Activated T-cell treated with anti-CD3 and anti-CD28 coated beads for 4 hours (primary cell): ENCODE measurements around the gene RPS6KL1.

Source experiments
- DNase-seq: peaks from one replicate; pipeline ENCODE4 v3.0.0-alpha.2; 2020

The RPS6KL1 gene

DNA sequence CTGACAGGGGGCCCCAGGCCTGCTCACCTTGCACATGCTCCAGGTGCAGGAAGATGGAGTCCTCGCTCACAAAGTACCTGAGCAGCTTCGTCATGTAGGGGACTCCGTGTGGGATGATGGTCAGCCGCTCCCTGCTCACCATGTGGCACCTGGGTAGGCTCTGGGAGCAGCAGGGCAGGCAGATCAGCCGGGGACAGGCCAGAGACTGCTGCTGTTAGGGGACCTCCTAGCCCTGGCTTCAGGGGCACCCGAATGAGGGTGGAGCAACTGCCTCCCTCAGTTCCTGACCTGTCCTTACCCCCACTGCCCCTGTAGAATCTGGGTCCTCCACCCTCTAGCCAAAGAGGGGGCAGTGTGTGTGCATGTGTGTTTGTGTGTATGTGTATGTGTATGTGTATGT lies 11.8 kb downstream of the RPS6KL1 start:
- DNase-seq = no peak

- no peak for DNase-seq
These were observed 12.5 kb downstream of the RPS6KL1 start for GRCh38 chr14:74910556-74910955.

- DNase-seq = no peak
These were observed 13.1 kb downstream of the RPS6KL1 start for GRCh38 chr14:74909911-74910310.

DNA sequence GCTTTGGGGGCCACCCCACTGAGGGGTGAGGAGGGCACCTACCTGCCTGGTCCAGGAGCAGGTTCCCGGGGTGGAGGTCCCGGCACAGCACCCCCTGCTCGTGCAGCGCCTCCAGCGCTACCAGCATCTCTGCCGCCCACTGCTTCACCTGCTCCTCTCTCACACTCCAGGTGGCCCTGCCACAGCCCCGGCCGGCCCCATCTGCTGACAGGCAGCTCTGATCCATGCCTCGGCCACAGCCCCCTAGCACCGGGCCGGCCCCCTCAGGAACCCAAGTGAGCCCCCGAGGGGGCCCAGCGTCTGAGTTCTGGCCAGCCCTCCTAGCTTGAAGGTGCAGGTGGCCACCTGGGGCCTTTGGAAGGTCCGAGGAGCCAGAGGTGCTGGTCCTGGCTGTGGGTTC lies 13.6 kb downstream of the RPS6KL1 start:
- no peak for DNase-seq

GRCh38 chr14:74908861-74909341 lies 14.2 kb downstream of the RPS6KL1 start:
- no peak for DNase-seq

DNA sequence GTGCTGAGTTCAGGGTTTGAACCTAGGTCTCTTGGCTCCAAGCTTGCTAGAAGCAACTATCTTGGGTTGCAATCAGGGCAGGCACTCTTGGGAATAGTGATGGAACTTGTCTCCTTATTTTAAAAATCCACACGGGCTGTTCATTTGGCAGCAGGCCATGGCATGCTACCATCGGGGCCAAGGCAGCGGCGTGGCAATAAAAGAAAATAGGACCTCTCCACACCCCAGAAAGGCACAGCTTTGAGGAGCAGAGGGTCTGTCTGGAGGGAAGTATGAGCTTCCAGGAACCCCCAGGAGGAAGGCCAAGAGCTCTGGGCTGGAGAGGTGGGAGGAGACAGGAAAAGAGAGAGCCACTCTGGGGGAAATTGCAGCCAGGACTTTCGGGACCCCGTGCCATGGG lies 15.3 kb downstream of the RPS6KL1 start:
- no peak for DNase-seq

DNA sequence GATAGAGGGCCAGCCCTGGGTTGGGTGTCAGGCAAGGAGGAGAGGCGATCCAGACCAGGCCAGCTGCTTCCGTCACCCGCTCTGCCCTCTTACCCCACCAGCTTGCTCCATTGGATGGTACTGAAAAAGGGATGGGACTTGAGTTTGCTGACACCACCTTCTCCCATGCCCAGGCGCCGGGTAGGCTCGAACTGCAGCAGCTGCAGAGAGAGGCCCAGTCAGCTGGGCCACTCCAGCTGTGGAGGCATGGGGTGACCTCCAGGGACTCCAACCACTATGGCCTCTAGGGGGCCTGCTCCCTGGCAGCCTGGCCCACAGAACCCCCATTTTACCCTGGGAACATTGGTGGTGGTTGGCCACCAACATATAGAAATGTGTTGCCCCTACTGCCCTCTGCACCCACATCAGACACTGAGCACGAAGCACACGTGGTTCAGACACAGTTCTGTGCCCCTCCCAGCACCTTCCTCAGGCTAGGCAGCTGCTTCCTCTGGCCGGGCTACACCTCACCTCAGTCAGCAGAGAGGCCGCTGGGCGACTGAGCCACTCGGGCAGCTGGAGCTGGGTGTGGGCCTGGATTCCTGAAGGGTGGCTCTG lies 16.0 kb downstream of the RPS6KL1 start:
- DNase-seq = no peak

DNA sequence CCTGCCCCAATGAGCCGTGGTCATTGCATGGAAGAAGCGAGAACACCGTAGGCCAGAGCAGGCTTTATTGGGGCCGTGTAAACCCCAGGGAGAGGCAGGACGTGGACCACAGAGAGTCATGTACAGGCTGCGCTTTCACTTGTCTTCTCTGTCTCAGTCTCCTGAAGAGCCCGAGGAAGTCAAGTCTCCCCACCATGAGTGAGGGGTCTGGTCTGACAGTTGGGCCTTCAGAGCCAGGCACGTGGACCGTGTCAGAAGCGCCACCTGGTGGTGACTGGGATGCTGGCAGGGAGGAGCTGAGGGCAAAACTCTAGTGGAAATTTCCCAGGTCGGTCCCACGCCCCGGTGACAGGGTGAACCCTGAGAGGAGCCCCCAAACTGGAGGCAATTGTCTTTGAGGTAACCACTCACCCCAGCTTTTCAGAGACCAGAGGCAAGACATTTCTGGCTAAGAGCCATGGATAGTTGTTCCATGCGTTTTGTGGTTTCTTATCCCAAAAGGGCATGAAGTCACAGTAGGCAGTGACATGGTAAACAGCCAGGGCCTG lies 17.4 kb downstream of the RPS6KL1 start:
- DNase-seq = peak; percentile 81

DNA sequence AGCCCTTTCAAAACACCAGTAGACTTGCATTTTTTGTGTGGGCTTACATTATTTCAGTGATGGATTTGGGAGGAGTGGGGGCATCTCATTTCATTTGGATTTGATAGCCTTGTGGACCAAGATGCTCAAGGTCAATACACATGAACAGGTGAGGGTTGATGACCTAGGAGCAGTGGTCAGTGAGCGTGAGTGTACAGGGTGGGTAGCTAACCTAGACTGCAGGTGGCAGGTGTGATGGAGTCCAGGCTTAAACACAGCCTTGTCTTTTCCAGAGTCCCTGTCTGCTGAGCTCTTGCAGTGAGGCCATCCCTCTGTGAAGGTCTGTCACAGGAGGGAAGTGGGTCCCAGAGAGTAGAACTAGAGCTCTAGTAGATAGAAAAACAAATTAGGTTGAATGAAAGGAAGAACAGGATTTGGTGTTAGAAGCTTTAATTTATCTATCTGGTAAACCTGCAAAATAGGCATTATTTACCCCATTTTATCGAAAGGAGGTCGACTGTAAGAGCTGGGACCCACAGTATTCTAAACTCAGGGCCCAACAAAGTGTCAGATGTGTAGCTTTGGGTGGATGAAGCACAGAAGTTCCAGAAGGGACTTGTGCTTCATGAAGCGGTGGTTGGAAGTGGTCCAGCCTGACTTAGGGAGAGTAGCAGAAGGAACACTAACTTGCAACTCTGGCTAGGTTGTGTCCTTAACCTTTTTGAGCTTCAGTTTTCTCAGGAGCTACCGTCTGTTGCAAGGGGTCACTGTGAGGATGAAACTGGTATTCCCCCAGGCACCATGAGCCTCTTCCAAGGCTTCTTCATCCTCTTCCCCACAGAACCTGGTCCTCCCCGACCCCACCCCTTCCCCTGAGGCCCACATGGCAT lies 18.2 kb downstream of the RPS6KL1 start:
- no peak for DNase-seq

DNA sequence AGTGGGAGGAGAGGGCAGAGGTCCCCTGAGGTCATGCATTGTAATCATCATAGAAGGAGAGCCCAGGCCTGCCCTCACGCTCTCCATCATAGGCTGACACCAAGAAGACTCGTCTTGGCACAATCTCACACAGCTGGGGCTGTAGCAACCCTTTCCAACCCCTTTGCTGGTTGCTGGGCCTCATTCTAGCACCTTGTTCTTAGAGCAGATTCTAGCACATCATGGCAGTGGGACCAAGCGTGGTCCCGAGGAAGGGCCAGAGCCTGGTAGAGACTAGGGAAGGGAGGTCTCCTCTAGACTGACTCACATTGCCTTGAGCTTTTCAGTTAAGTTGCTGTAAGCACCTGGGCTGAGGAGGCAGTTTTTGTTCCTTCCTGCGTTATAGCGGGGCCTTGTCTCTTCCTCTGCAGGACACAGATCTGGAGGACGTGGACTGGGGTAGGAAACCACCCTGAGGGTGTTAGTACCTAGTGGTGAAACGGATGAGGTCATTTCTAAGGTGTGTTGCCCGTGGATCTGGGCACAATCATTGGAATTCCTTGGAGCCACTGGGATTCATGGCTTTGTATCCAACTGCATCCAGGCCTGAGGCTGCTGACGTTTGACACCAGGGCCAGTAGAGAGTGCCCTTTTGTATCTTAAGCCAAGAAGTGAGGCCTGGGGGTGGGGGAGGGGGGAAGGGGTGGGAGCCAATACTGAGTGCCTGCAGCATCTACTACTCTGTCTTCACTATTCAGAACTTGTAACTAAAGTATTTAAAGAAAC lies 19.9 kb downstream of the RPS6KL1 start:
- DNase-seq = no peak

- no peak for DNase-seq
These were observed 24.4 kb downstream of the RPS6KL1 start for GRCh38 chr14:74898694-74899093.

DNA sequence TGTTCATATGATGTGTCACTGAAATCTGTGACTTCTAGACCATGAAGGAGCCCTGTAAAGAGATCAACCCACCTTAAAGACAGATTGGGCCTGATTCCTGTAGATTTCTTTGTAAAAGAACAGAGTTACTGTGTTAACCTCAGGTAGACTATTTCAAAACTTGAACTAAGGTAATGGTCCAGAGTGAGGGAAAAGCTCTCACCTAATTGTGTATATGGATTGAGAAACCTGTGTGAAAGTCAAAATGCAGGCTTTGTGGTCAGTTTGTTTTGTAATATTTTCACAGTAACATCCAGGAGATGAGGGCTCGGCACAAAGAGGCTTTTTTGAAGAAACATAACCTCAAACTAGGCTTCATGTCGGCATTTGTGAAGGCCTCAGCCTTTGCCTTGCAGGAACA lies 25.0 kb downstream of the RPS6KL1 start:
- no peak for DNase-seq

GRCh38 chr14:74897642-74898041 lies 25.4 kb downstream of the RPS6KL1 start:
- DNase-seq = no peak

DNA sequence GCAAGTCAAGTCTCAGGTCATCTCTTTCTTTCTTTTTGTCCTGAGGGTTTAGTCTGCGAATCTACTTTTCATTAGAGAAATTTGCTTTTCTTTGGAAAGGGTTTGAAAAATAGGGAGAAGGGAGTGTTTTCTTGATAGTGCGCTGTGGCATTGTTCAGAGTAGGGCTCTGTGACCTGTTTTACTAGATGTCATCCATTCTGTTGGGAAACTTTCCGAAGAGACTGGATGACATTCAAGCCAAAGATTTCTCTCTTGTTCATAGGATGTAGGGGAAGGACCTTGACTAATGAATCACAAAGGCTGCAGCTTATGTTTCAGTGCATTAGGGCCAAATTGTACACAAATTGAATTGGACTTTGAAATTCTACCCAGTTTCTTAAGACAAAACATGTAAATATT lies 26.7 kb downstream of the RPS6KL1 start:
- DNase-seq = no peak

- DNase-seq = no peak
These were observed 29.4 kb downstream of the RPS6KL1 start for GRCh38 chr14:74893614-74894091.

- no peak for DNase-seq
These were observed 30.3 kb downstream of the RPS6KL1 start for GRCh38 chr14:74892745-74893144.

DNA sequence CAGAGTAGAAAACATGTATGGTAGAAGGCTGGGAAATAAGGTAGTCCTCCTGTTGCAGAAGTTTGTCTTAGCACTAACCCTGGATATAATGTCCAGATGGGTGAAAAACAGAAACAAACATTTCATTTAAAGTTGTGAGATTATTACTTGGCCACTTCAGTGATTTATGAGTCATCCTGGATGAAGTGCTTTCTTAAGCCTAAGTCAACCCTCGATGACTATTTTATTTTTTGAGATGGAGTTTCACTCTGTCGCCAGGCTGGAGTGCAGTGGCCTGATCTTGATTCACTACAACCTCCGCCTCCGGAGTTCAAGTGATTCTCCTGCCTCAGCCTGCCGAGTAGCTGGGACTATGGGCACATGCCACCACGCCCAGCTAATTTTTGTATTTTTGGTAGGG lies 31.2 kb downstream of the RPS6KL1 start:
- no peak for DNase-seq

DNA sequence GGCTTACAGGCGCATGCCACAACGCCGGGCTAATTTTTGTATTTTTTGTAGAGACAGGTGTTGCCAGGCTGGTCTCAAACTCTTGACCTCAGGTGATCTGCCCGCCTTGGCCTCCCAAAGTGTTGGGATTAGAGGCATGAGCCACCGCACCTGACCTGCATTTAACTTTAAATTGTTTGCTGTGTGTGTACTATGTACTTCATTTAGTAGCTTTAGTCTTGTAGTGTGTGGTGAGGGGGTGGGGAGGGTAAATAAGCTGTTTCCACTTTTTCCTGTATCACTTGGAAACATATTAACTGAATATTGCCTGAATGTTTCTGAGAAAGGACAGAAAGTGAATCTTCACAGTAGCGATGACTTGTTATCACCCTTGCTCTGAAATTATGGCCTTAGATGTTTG lies 32.8 kb downstream of the RPS6KL1 start:
- DNase-seq = no peak

- DNase-seq = no peak
These were observed 34.6 kb downstream of the RPS6KL1 start for GRCh38 chr14:74888164-74889158.

DNA sequence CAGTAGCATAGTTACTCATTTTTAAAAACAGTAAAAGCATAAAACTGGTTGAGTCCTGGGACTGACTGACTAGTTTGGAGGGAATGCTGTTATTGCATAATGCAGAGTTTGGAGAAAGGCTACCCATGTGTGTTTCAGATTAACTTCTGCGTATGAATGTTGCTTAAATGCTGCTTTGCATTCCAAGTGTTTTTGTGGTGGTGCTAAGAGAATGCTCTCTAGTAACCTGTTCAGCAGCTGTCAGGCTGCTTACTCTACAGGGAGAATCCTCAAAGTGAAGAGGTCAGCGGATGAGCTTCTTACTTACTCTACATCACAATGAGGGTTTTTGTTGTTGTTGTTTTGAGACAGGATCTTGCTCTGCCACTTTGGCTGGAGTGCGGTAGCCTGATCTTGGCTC lies 37.1 kb downstream of the RPS6KL1 start:
- DNase-seq = no peak

- DNase-seq = peak; percentile 25
These were observed 40.7 kb downstream of the RPS6KL1 start for GRCh38 chr14:74882103-74882920.
